Fibroblast of lung (primary cell): ENCODE measurements around the gene SIX3. TPM values are rescaled to one million over a fixed set of nuclear protein-coding genes. Genes with fewer than 3 reads are reported as not detected.

Experiments used
- DNase-seq, 2 donors: peaks; one replicate each; pipeline versions ENCODE4 v3.0.0 to v3.0.0-alpha.2; 2010; ENCODE audit warnings: low read depth in 2 of 2
- H2AFZ ChIP-seq: 2 replicates; pipeline ENCODE4 v1.5.1; 2012; ENCODE audit warnings: low read length, control low read depth, inconsistent platforms
- H3K27ac ChIP-seq: 2 replicates; pipeline ENCODE4 v1.5.1; 2011; ENCODE audit warnings: low read length, control low read depth; ENCODE audit not compliant: insufficient read depth
- H3K27me3 ChIP-seq: 2 replicates; pipeline ENCODE4 v1.5.1; 2011; ENCODE audit warnings: mild to moderate bottlenecking, low read length; ENCODE audit not compliant: control insufficient read depth, insufficient read depth
- H3K36me3 ChIP-seq: 2 replicates; pipeline ENCODE4 v1.5.1; 2011; ENCODE audit warnings: low read length; ENCODE audit not compliant: control insufficient read depth, insufficient read depth
- H3K4me1 ChIP-seq: 2 replicates; pipeline ENCODE4 v1.5.1; 2011; ENCODE audit warnings: low read length; ENCODE audit not compliant: control insufficient read depth, insufficient read depth; ENCODE audit errors: extremely low read depth
- H3K4me2 ChIP-seq: 2 replicates; pipeline ENCODE4 v1.5.1; 2011; ENCODE audit warnings: low read length, control low read depth; ENCODE audit not compliant: insufficient read depth; ENCODE audit errors: extremely low read depth
- H3K4me3 ChIP-seq, 4 experiments: fragments of 200-600 bp in 1 of 4; sonication (generic) in 1 of 4; replicated peaks in 1 of 4; 2 replicates each; pipeline ENCODE4 v1.5.1; 2011 to 2016; ENCODE audit warnings: low read length in 4 of 4, low read depth in 3 of 4, mild to moderate bottlenecking in 3 of 4, control low read depth in 2 of 4, inconsistent platforms in 1 of 4, mixed read lengths in 1 of 4; ENCODE audit not compliant: insufficient read depth in 1 of 4; ENCODE audit errors: control extremely low read depth in 1 of 4
- H3K79me2 ChIP-seq: 2 replicates; pipeline ENCODE4 v1.5.1; 2012; ENCODE audit warnings: mild to moderate bottlenecking, low read length, inconsistent platforms; ENCODE audit not compliant: control insufficient read depth, insufficient read depth
- H3K9ac ChIP-seq: 2 replicates; pipeline ENCODE4 v1.5.1; 2011; ENCODE audit warnings: mild to moderate bottlenecking, low read length, control low read depth; ENCODE audit not compliant: insufficient read depth
- H3K9me3 ChIP-seq: 2 replicates; pipeline ENCODE4 v1.5.1; 2012; ENCODE audit warnings: low read depth, low read length; ENCODE audit not compliant: control insufficient read depth, insufficient read depth
- H4K20me1 ChIP-seq: 2 replicates; pipeline ENCODE4 v1.5.1; 2011; ENCODE audit warnings: low read length; ENCODE audit not compliant: control insufficient read depth, insufficient read depth; ENCODE audit errors: extremely low read depth
- EZH2 ChIP-seq: IDR thresholded peaks from 2 replicates; pipeline ENCODE4 v1.5.1; 2012; ENCODE audit warnings: low read length, control low read depth, mild to moderate bottlenecking; ENCODE audit errors: missing control alignments
- polyA plus RNA-seq, 2 donors: library from polyadenylated mRNA; depleted of rRNA in 1 of 2; stranded (reverse) in 1 of 2; unstranded in 1 of 2; fragments of >200 nt; gene quantifications; 2 replicates each; pipeline ENCODE4 v1.2.1, GENCODE V29; 2011 to 2012; ENCODE audit warnings: missing spikeins in 1 of 2
- total RNA-seq: library from RNA; depleted of rRNA; stranded (reverse); fragments of >200 nt; gene quantifications from 2 replicates; pipeline ENCODE4 v1.2.1, GENCODE V29; 2014
- TF ChIP-seq, protein P1 (sequence below), 2 donors: IDR thresholded peaks in 1 of 2; conservative IDR thresholded peaks in 1 of 2; 1 replicate in 1 of 2; 2 replicates in 1 of 2; pipeline ENCODE4 v1.5.1; 2011 to 2012; ENCODE audit warnings: low read length in 2 of 2, control low read depth in 1 of 2, inconsistent platforms in 1 of 2, low read depth in 1 of 2, mild to moderate bottlenecking in 1 of 2

Gene SIX3
- total and polyA plus RNA-seq, 2 donors (not counting 1 experiment from before 2014, with no cell fraction given): not detected

GRCh38 chr2:44897406-44897805 is 44.1 kb upstream of the SIX3 start:
- no peak overlapping the region for H3K9ac ChIP-seq
- H4K20me1 ChIP-seq: no peaks in the 10 kb centered on the region
- H3K4me1 ChIP-seq: no peaks in the 10 kb centered on the region
- H3K27me3 ChIP-seq: peaks cover 19% of the 10 kb centered on the region
- no peak overlapping the region for H3K4me3 ChIP-seq
- H3K79me2 ChIP-seq: no peaks in the 10 kb centered on the region
- H2AFZ ChIP-seq: no peak overlapping the region
- DNase-seq: no peak
- no peaks in the 10 kb centered on the region for H3K36me3 ChIP-seq
- H3K4me2 ChIP-seq: no peak overlapping the region
- TF ChIP-seq EZH2: no peak
- TF ChIP-seq, protein P1, sequence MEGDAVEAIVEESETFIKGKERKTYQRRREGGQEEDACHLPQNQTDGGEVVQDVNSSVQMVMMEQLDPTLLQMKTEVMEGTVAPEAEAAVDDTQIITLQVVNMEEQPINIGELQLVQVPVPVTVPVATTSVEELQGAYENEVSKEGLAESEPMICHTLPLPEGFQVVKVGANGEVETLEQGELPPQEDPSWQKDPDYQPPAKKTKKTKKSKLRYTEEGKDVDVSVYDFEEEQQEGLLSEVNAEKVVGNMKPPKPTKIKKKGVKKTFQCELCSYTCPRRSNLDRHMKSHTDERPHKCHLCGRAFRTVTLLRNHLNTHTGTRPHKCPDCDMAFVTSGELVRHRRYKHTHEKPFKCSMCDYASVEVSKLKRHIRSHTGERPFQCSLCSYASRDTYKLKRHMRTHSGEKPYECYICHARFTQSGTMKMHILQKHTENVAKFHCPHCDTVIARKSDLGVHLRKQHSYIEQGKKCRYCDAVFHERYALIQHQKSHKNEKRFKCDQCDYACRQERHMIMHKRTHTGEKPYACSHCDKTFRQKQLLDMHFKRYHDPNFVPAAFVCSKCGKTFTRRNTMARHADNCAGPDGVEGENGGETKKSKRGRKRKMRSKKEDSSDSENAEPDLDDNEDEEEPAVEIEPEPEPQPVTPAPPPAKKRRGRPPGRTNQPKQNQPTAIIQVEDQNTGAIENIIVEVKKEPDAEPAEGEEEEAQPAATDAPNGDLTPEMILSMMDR (conservative IDR thresholded peaks at IDR 0.05 in 1 of 2, IDR thresholded peaks at IDR 0.05 in 1 of 2; ENCODE audit: low read depth in 1 of 2, low read length in 2 of 2): no peak
- H3K9me3 ChIP-seq: no peaks in the 10 kb centered on the region
- no peak overlapping the region for H3K27ac ChIP-seq

GRCh38 chr2:44902217-44903137 is 39.0 kb upstream of the SIX3 start:
- Histone ChIP-seq H3K4me1 (no peaks in the 10 kb centered on the region), H4K20me1 (no peaks in the 10 kb centered on the region), H3K9ac (no peak overlapping the region), H3K79me2 (no peaks in the 10 kb centered on the region), H3K4me3 (no peak overlapping the region), H3K27ac (no peak overlapping the region), H3K27me3 (peaks cover 20% of the 10 kb centered on the region), H2AFZ (no peak overlapping the region), H3K9me3 (no peaks in the 10 kb centered on the region), H3K4me2 (no peak overlapping the region), H3K36me3 (no peaks in the 10 kb centered on the region)
- no peak for TF ChIP-seq EZH2
- TF ChIP-seq, protein P1 (conservative IDR thresholded peaks at IDR 0.05 in 1 of 2, IDR thresholded peaks at IDR 0.05 in 1 of 2; ENCODE audit: low read depth in 1 of 2, low read length in 2 of 2): no peak
- no peak for DNase-seq

DNA sequence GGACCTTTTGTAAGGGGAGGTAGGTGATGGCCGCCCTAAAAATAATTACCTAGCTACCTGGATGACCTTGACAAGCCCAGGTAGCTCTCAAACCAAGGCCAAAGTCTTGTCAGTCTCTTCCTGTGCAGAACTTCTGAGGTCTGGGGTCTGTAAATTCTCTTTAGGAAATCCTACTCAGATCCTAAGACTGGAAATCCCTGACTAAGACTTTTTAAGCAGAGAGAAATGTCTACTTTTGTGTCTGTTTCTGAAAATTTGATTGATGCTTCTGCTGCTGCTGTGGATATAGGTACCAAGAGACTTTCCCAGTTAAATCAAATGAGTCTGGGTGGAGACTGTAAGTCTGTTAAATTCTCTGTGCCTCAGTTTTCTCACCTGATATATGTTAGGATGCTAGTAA is 36.9 kb upstream of the SIX3 start:
- no peak overlapping the region for H2AFZ ChIP-seq
- H3K27me3 ChIP-seq: peaks cover 15% of the 10 kb centered on the region
- no peaks in the 10 kb centered on the region for H3K79me2 ChIP-seq
- no peaks in the 10 kb centered on the region for H3K9me3 ChIP-seq
- no peak overlapping the region for H3K4me3 ChIP-seq
- no peak for TF ChIP-seq EZH2
- TF ChIP-seq, protein P1 (conservative IDR thresholded peaks at IDR 0.05 in 1 of 2, IDR thresholded peaks at IDR 0.05 in 1 of 2; ENCODE audit: low read depth in 1 of 2, low read length in 2 of 2): no peak
- no peak overlapping the region for H3K4me2 ChIP-seq
- no peaks in the 10 kb centered on the region for H3K36me3 ChIP-seq
- no peaks in the 10 kb centered on the region for H4K20me1 ChIP-seq
- no peak overlapping the region for H3K27ac ChIP-seq
- H3K4me1 ChIP-seq: no peaks in the 10 kb centered on the region
- DNase-seq: no peak
- no peak overlapping the region for H3K9ac ChIP-seq
